Hippocampal formation (tissue), 2 donors: Measurements from ENCODE around the gene EXOC6B.

Experiments used
- DNase-seq, 2 donors: peaks; one replicate each; lab custom pipeline; 2025; lab: John Stamatoyannopoulos, UW

Gene EXOC6B

GRCh38 chr2:72828840-72829507, 3.1 kb upstream of the EXOC6B start:
- no peak for DNase-seq

DNA sequence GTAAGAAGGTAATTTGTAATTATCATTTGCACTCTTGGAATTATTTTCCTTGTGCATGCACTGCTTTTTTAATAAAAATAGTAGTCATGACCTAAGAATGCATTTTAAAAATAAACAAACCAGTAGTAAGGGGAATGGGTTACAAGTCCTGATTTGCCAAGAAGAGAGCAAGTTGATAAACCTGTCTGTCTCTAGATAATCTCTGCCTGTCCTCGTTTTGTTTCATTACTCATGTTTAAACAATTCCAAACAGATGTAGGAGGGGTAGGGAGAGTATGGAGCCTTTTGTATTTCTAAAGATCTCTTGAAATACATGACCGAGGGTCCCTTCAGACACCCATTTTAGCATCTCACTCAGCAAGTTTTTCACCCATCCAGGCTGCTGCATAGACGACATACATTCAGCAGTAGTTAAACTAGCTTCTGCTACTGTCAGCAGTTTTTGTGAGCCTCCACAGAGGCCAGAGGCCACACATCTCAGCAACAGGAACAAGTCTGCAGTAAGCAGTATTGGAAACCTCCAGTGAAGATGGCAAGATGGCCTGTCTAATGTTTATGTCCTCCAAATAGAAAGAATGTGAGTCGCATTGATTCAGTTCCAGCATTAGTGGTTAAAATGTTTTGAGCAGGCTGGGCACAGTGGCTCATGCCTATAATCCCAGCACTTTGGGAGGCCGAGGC, 2.3 kb upstream of the EXOC6B start:
- no peak for DNase-seq

DNA sequence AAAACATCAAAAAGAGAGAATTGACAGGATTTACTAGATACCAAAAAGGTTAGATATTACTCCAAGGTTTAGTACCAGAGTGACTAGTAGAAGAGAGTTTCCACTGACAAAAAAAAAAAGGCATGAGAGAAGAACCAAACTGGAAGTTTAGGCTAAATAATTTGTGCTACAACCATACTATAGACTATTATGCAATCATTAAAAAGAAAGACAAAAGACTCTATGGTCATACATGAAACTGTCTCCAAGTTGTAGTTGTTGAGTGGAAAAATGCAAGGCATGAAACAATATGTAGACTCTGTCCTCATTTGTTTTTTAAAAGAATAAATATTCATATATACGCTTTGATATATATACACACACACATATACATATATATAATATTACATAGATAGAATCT, 1.7 kb upstream of the EXOC6B start:
- DNase-seq, result no peak

GRCh38 chr2:72826156-72826477, 284 bp upstream of the EXOC6B start:
- DNase-seq, result no peak

- no peak for DNase-seq
Measured at GRCh38 chr2:72824224-72824842, 1.5 kb downstream of the EXOC6B start.

- DNase-seq, result no peak
Measured at GRCh38 chr2:72822794-72823193, 3.0 kb downstream of the EXOC6B start.

DNA sequence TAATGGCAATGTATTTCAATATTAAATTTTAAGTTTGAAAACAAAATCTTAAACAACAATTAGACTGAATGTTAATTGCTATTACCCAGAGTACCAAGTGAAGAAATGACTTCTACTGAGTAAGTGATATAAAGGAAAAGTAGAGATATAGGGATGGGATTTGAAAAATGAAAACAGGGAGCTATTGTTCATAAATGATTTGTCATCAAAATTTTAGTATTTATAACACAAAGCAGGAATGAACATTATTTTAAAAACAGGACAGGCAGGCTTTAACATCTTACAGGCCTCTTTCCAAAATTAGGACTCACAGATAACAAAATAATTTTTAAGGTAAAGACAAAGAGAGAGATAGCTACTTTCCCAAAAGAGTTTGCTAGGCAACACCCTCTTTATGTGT, 3.9 kb downstream of the EXOC6B start:
- DNase-seq, result no peak

GRCh38 chr2:72821118-72821517, 4.7 kb downstream of the EXOC6B start:
- no peak for DNase-seq

- DNase-seq, result no peak
Measured at GRCh38 chr2:72819501-72819900, 6.3 kb downstream of the EXOC6B start.

- no peak for DNase-seq
Measured at GRCh38 chr2:72815655-72816278, 10.1 kb downstream of the EXOC6B start.

- DNase-seq, result peak in 1 of 2 donors; percentile 31
Measured at GRCh38 chr2:72813841-72814240, 12.0 kb downstream of the EXOC6B start.

DNA sequence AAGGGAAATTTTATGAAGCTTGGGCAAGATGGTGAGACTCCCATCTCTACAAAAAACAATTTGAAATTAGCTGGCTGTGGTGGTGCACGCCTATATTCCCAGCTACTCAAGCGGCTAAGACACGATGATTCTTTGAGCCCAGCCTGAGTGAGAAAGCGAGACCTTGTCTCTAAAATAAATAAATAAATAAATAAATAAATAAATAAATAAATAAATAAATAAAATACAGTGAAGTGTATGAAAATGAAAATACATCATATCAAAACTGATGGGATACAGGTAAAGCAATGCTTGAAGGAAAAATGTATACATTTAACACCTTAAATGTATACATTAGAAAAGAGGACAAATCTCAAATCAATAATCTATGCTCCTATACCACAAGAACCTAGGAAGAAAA, 15.7 kb downstream of the EXOC6B start:
- no peak for DNase-seq

DNA sequence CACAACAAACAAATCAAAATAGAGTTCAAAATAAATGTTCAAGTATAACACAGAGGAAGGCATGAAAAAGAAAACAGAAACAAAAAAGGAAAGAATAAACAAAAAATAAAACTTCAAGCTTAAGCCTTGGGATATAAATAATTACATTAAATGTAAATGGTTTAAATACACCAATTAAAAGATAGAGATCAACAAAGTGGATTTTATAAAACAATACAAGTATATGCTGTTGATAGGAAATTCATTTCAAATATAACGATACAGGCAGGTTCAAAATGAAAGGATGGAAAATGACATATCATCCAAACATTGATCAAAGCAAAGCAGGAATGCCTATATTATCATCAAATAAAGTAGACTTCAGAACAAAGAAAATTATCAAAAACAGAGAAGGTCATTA, 16.7 kb downstream of the EXOC6B start:
- no peak for DNase-seq

DNA sequence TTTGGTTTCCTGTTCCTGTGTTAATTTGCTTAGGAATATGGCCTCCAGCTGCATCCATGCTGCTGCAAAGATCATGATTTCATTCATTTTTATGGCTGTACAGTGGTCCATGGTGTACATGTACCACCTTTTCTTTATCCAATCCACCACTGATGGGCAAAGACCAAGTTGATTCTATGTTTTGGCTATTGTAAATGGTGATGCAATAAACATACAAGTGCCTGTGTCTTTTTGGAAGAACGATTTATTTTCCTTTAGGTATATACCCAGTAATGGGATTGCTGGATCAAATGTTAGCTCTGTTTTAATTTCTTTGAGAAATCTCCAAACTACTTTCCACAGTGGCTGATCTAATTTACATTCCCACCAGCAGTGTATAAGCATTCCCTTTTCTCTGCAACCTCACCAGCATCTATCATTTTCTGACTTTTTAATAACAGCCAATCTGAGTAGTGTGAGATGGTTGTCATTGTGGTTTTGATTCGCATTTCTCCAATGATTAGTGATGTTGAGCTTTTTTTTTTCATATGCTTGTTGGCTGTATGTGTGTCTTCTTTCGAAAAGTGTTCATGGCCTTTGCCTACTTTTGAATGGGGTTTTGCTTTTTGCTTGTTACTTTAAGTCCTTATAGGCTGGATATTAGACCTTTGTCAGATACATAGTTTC, 19.4 kb downstream of the EXOC6B start:
- DNase-seq, result no peak

DNA sequence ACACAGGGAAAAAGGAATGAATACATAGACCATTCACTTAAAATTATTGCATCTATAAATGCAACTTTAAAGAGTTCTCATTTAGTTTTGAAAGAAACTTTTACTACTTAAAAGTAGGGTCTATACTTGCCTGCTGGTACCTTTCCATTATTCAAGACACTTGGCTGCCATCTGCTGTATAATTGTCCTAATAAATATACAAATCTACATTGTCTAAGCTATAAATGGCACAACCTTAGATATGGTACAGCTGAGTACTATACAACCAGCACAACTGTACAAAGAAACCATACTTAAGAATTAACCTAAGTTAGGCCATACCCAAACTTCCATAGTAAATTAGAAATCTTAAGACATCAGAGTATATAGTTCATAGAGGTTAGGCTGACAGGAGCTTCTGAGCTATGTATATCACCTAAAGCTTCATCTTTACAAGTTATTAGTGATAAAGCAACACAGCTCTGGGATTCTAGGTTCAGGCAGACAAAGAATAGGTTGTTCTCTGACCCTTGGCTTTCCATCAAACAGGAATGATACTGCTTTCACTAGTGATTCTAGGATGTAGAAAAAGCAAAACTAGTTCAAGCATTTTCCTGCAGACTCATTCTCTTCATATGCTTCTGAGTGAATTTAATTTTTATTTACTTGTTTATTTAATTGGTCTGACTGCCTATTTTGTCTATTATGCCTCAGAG, 22.1 kb downstream of the EXOC6B start:
- no peak for DNase-seq

DNA sequence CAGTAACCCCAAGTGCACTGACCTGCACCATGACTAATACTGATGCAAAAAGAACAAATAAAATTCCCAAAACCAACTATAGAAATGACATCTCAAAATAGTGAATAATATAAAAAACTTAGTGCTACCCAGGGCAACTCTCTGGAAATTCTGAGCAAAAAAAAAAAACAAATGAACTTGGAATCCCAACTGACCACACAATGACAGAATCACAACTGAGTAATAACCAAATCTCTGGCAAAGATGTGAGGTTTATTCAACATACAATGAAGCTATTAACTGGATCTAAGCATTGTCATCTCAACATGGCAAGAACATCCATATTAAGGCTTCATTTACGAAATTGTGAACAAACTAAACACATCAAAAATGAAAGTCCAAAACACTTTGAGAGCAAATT, 22.7 kb downstream of the EXOC6B start:
- DNase-seq, result peak in 1 of 2 donors; percentile 65

GRCh38 chr2:72800492-72800891, 25.3 kb downstream of the EXOC6B start:
- DNase-seq, result no peak

DNA sequence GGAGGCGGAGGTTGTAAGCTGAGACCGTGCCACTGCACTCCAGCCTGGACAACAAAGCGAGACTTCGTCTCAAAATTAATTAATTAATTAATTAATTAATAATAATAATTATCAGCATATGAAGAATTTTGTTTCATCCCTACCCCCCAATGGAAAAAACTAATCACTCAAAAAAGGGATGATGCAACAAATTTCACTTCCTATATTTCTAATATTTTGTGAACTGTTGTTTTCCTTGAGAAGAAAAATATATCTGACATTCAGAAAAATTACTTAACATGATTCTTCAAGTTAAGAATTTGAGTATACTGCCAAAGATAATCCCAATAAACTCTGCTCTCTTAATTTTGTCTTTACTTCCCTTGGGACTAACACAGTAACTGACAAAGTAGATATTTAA, 28.1 kb downstream of the EXOC6B start:
- DNase-seq, result no peak

DNA sequence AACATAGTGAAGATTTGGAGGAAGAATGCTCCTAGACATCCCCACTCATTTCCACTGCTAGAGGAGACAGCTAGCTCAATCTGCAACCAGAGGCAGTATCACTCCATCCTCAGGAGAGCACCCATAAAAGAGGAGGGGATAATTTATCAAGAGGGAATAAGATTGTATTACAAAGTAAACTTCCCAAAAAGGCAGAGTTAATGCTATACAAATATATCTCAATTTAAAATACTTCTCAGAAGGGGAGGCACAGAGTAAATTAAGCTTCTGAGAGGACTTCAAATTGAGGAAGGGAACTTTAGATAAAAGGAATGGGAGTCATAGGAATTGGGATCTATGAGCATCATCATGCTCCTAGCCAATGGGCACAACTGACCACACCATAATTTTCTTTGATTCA, 29.1 kb downstream of the EXOC6B start:
- no peak for DNase-seq

GRCh38 chr2:72794572-72794971, 31.3 kb downstream of the EXOC6B start:
- DNase-seq, result no peak

GRCh38 chr2:72793798-72794440, 31.9 kb downstream of the EXOC6B start:
- DNase-seq, result no peak
